Medulla oblongata (tissue), 1 donor: ENCODE data around the gene DACH1.

ENCODE experiments used
- DNase-seq: peaks from one replicate; pipeline ENCODE4 v3.0.0-alpha.2; 2015; ENCODE audit errors: extremely low spot score

The DACH1 gene

DNA sequence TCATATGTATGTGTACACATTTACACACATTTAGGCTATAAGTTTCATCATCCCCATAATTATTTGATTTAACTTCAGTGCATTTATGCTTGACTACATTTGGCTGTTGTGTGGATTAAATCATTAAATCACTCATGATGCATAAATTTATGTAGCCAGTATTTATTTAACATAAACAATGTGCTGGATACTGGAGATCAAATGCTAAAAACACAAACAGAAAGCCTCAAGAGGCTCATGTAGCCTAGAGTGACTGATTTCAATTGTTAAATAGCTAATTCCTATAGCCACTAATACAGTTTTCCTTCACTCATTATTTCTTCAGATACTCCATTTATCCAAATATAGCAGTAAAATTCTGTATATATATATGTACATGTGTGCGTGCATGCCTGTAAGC lies 376.0 kb downstream of the DACH1 start:
- DNase-seq = no peak

DNA sequence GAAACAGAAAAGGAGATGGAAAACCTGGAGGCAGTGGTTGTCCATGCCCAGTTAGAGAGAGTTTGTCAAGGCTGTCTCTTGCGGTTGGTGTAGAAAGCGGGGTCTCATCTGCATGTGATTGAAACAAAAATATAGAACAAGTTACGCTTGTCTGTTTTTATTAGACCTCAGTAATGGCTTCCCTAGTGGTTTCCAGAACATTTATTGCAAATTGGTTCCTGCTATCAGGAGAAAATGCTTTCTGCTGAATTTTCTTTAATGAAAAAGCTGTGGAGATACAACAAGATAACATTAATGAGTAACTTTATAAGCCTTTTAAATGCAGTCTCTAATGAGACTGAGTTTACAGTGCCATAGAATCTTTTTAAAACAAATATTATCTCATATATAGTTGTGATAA lies 378.0 kb downstream of the DACH1 start:
- DNase-seq = no peak

DNA sequence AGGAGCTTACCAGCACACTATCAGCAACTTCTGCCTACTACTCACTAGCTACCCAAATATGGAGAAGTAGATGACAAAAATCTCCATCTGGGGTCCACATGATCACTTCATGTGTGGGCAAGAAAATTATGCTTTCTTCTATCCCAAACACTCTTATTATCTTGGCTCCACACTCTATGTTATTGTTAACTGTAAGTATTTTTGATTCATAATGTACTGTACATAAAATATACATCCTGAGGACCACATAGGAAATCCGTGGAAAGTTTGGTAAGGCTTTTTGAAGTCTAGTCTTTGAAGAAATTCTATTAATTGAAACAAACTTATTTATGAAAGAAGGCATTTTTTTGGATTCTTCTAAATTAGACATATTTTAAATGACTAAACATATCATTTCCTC lies 378.8 kb downstream of the DACH1 start:
- DNase-seq = no peak

DNA sequence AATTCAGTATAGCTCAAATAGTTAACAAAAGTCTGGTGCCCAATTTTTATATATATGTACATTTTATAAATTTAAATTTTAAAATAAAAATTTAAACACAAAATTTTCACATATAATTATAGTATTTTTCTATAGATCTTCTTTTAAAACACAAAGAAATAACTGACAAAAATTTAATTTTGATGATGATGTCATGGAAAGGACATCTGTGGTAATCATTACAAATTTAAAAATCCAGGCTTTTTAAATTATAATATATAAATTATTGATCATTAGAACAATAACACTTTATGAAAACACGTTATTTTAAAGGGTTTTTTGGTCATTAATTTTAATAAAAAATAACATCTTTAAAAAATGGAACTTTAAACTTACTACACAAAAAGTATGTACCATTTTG lies 381.1 kb downstream of the DACH1 start:
- DNase-seq = no peak

DNA sequence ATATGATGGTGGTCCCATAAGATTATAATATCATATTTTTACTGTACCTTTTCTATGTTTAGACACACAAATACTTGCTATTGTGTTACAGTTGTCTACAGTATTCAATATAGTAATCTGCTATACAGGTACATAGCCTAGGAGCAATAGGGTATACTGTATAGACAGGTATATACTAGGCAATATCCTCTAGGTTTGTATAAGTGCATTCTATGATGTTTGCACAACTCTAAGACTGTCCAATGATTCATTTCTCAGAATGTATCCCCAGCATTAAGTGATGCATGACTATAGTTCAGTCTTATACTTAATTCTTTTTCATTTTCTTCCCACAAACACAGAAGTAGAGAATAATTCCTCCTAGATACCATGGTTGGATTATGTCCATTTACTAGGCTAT lies 383.3 kb downstream of the DACH1 start:
- DNase-seq = no peak

DNA sequence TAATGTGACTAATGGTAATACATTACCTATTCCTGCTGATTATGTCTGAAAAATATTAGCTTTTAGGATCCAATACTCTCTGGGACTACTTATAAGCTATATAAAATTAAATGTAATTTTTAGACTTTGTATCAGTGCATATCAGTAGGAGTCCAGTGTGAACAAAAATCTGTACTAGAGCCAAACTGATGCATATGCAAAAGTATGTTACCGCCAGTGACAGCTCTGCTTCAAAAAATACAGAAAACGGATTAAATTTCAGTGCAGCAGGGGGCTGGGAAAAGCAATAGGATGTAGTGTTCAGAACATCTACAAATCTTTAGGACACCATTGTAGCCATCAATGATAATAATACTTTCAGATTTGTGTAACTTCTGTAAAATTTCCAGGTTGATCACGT lies 385.5 kb downstream of the DACH1 start:
- DNase-seq = no peak

DNA sequence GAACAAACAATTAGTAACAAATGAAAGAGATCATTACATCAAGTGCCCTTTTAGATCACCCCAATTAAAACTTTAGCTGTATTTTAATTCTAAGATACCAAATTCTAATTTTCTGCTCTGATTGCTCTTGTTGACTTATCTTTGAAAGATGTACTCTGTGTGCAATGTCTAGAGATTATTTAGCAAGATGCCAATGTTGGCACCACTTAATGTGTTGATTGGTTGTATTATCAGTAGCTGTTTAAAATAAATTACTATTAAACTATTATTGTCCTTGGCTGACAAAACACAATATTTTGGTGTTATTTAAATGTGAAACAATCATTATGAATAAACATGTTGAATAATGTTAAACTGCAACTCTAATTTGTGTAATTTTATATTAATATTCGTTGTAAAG lies 386.0 kb downstream of the DACH1 start:
- DNase-seq = no peak

DNA sequence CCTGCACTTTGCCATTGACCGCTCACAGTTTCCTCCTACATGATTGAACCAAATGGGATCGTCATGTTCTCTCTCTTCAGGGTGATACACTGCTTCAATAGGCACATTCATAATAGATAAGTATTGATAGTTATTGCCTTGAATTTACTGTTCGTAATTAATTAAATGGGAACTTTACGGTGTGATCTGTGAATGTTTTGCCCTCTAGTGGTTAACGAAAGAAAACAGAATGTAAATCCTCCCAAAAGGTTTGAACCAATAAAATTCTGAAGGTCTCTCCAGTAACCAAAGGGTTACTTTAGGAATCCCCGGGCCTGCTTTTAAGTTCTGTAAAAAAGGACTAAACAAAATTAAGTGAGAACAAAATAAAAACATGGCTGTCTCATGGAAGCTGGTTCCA lies 389.3 kb downstream of the DACH1 start:
- no peak for DNase-seq

DNA sequence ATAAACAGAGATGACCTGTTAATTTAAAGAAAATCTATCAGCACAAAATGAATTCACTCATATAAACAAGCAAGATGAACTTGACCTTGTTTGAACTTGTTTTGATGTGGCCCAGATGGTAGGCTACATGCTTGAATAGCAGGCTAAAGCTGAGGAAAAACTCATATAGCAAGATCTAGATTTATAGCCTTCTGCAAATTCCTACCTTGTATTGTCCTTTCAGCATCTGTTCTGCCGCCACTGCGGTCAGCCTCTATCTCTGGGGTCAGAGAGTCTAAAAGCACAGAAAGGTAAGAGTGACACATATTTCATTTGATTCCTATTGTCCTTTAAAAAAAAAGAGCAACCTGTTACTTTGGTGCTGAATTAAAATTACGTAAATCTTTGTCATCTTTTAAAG lies 392.1 kb downstream of the DACH1 start:
- no peak for DNase-seq

DNA sequence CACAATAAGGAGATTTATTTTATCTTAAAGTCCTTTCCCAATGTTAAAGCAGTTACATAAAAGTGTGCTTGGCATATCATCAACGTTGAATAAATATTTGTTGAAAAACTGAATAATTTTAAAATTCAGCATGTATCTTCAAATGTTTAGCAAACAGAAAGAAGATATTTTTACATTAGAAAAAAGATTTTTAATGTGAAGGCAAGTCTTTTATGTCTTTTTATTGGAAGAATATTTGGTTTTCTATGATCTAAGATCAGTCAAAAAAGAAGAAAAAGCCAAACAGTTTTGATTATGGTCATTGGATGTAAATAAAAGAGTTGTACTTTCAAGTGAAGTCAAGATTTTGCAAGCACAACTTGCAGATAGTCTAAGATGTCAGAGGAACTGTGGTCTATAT lies 397.4 kb downstream of the DACH1 start:
- DNase-seq = no peak

DNA sequence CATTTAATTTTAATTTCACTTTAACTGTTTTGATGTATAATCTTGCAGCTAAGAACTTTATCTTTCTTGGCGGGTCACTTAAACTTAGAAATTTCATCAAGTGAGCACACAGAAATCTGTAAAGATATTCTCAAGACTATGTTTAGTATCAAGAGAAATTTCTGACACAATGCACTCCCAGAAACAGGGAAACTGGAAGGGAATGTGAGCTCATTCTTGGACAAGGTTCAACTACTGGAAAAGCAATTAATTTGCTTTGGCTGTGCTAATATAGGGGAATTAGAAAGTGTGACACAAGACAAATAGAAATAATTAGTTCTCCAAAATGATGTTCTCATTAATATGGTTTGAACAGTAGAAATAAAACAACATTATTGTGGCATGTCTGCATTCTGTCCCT lies 402.3 kb downstream of the DACH1 start:
- no peak for DNase-seq

DNA sequence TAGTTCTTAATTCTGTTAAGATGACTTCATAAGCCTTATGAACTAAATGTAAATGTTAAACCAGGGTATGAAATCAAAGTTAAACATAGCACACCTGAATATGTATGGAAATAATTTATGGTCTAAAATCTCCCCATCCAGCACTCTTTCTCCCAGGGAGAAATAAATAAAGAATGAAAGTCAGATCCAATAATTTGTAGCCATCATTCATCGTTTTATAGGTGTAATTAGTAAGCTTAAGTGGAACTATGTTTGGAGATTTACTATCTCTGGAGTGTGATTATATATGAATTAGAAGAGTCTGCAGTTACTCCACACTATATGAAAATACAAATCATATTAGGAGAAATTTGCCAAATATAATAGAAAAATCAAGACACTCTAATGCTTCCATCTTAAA lies 405.1 kb downstream of the DACH1 start:
- DNase-seq = no peak

DNA sequence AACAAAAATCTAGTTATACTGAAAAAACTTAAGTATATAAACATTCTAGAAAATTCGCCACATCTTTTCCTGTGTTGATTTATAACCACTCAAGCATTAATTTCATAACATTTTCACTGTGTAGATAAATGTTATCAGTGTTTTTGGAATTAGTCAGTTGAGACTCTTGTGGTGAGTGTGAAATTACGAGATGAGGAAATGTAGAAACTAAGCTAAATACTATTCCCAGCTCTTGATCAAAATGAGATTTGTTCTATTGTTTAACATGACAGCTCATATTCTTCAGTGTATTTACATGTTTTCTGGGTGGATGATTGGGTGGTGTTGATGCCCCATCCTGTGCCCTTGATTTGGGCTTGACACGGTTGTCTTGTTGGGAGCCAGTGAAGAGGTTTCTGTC lies 406.8 kb downstream of the DACH1 start:
- DNase-seq = no peak

DNA sequence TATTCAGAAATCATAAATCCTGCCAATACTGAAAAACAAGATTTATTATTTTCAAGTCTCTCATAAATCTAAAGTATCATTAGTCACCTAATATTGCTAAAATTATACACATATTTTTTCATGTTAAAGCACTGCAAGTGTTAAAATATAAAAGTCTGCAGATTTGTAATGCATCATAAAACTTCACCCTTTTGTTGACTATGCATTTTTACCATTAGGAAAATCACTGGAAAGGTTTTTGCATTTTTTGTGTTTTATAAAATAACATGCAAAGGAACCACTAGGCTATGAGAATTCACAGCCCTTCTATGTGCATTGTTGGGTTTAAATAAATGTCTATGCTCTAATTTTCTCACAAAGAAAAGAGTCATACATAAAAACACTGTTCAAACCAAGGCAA lies 407.3 kb downstream of the DACH1 start:
- no peak for DNase-seq

DNA sequence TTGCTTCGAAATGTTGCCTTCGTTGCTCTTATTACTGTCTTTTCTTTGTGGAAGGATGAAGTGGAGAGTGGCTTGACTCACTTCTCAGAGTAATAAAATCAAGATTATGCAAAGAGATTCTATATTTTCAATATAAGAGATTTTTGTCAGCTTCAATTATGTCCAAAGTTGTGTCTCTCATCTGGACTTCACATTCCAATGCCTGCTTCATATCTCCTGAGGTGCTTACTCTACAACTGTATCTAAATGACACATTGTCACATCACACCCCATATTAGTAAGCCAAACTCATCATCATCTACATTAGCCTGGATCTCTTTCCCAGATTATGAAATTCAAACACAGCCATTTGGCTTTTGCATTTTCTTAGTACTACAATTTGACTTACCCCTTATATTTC lies 409.4 kb downstream of the DACH1 start:
- no peak for DNase-seq

DNA sequence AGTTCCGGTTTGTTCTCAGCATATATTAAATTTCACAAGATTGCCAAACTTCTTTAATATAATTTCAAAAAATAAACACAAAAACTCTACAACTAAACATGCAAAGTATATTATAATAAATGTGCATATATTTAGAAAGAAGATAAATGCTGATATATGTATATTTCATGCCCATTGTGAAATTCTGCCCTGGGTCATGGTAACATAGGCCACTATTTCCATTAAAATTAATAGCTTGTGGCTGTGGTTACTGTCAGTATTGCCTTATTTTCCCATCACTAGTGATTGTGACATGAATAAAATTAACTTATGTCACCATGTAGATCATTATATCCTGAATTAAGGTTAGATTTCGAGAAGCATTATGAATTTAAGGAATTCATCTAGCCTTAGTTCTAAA lies 410.9 kb downstream of the DACH1 start:
- no peak for DNase-seq

DNA sequence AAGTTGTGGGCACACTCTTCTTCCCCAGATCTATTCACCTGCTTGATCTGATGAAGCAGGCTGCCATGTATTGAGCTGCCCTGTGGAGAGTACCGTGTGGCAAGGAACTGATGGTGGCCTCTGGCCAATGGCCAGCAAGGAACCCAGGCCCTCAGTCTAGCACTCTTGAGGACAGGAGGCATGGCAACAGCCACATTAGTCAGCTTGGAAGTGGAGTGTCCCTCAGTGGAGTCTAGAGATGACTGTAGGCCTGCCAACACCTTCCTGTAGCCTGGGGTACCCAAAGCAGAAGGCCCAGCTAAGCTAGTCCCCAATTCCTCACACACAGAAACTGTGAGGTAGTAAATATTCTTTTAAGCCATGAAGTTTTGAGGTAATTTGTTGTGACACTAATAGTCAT lies 412.5 kb downstream of the DACH1 start:
- DNase-seq = no peak

DNA sequence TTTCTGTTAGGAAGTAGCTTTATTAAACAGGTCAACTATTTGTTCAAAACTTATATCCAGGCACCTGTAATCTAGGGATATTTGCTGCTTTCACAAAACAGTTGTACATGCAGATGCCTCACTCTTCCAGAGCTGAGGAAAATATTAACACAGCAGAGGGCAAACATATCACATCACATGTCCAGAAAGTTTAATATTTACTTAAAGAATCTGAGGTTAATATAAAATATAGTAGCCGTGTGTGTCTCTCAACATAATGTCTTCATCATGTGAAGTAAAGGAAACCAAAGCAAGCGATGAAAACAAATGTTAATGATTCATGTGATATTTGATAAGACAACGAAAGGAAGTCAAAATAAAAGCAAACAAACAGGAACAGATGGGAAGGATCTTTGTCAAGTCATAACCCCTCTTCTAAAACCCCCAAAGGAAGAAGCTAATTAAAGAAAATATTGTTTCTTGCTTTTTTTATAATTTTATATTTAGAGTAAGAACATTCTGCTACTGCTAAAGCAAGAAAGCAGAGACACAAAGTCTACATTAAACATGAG lies 418.8 kb downstream of the DACH1 start:
- no peak for DNase-seq

DNA sequence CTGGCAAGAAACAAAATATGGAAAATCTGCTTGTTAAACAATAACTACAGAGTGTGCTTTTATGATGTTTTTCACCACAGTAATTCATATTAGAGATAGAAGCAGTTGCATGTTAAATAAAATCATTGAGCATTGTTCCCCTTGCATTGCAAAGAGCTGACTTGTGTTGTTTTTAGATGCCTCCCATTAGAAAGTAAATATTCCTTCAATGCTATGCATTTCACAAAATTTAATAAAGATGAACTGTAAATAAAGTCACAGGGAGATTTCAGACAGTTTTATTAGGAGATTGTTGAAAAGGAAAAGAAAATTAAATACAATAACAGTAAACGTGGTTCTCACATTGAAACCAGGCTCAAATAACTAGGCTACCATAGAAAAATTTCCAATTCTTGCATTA lies 429.3 kb downstream of the DACH1 start:
- DNase-seq = no peak

DNA sequence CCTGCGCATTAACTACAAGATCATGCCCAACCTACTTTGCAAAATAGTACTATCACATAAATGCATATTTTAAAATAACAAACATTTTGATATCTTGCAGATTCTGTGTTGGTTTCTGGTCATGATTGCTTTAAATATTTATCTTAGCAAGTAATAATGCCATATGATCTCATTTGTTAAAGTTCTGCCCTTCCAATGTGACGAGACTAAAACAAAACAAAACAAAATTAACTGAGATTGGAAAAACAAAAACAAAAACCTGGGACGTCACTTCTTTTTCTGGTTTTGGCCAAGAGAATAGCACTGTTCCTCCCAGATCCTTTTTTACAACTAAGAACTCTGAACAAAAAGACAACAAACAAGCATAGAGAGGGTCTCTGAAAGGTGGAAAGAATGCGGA lies 436.3 kb downstream of the DACH1 start:
- DNase-seq = no peak

DNA sequence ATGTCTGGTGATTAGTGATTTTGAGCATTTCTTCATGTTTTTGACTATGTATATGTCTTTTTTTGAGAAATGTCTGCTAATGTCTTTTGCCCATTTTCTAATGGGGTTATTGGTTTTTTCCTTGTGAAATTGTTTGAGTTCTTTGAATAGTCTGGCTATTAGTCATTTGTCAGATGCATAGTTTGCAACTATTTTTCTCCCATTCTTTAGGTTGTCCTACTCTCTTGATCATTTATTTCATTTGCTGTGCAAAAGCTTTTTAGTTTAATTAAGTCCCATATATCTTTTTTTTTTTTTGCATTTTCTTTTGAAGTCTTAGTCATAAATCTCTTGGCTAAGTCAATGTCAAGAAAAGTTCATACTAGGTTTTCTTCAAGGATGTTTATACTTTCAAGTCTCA lies 449.8 kb downstream of the DACH1 start:
- no peak for DNase-seq

DNA sequence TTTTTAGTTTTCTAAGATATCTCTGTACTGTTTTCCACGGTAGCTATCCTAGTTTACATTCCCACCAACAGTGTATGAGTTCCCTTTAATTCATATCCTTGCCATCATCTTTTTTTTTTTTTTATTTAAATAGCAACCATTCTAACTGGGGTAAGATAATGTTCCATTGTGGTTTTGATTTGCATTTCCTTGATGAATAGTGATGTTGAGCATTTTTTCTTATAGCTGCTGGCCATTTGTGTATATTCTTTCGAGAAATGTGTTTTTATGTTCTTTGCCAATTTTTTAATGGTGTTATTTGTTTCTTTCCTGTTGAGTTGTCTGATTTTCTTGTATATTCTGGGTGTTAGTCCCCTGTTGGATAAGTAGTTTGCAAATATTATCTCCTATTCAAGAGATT lies 454.8 kb downstream of the DACH1 start:
- DNase-seq = no peak

DNA sequence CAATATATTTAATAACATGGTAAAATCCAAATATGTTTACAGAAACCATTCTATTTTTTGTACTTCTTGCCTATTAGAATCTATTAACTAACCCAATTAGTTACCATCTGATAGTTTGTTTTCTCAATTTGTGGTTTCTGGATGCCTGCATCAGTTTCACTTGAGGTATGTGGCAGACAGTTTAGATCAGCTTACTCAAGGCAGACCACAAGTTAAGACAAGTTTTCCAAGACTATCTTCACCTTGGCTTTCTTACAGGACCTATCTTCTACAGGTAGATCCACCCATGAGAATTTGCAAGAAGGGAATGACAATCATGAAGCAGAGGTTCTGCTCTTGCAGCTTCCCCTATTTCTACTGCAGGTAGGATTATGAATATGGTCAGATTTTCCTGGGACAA lies 458.6 kb downstream of the DACH1 start:
- DNase-seq = no peak

DNA sequence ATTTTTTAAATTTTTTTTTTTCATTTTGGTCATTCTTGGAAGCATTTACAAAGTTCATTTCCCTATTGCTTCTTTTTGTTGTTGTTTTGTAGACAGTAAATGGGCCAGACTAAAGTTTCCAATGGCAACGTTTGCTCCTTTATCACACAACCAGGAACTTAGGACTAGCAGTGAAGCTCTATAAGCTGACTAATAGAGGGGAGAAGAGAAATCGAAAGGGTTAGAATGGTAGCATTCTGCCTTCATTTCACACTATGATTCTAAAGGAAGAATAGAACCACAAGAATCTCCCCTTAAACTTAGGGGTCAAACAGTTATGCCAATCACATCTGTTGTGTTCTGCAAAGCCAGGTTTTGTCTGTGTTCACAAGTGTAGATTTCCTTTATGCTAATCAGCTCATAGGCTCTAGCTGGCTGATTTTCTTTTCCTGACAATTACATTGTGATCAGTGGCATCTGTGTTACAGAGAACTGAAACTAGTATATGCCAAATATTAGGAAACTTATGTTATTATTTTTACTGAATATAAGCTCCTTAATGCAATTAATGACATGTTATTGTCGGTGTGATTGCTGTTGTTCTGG lies 467.3 kb downstream of the DACH1 start:
- DNase-seq = no peak

DNA sequence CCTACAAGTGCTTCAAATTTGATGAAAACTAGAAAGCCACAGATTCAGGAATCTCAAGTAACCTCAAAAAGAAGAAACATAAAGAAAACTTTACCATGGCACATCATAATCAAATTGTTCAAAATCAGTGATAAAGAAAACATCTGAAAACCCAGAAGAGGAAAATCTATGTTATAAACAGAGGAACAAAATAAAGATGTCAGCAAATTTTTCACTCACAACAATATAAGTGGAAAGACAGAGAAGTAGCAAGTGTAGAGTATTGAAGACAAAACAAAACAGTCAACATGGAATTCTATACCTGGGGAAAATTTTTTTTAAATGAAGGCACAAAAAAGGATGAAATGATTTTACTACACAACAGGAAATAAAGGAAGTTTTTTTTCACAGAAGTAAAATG lies 470.9 kb downstream of the DACH1 start:
- no peak for DNase-seq
